Liver (tissue), 9 donors: ENCODE data around the gene VDR. TPM values are rescaled to one million over a fixed set of nuclear protein-coding genes. Genes with fewer than 3 reads are reported as not detected.

Source experiments
- DNase-seq: peaks from one replicate; pipeline ENCODE4 v3.0.0-alpha.2; 2017; ENCODE audit warnings: low spot score
- H3K27ac ChIP-seq, 2 donors: one replicate each; pipeline ENCODE4 v1.7.0; 2013; ENCODE audit warnings: inconsistent platforms in 2 of 2, low read length in 2 of 2, control low read depth in 1 of 2, low read depth in 1 of 2, mild to moderate bottlenecking in 1 of 2
- H3K27me3 ChIP-seq, 4 donors: one replicate each; pipeline versions ENCODE4 v1.6.1 to v1.7.0; 2013; ENCODE audit warnings: low read length in 3 of 4, inconsistent platforms in 1 of 4, mild to moderate bottlenecking in 1 of 4, moderate library complexity in 1 of 4; ENCODE audit not compliant: control insufficient read depth in 4 of 4, insufficient read depth in 4 of 4
- H3K36me3 ChIP-seq, 4 donors: one replicate each; pipeline versions ENCODE4 v1.6.1 to v1.7.0; 2013; ENCODE audit warnings: low read length in 3 of 4, mild to moderate bottlenecking in 3 of 4, low read depth in 1 of 4, moderate library complexity in 1 of 4; ENCODE audit not compliant: control insufficient read depth in 4 of 4, insufficient read depth in 3 of 4
- H3K4me1 ChIP-seq, 4 donors: one replicate each; pipeline versions ENCODE4 v1.6.1 to v1.7.0; 2013; ENCODE audit warnings: low read length in 3 of 4, mild to moderate bottlenecking in 3 of 4, moderate library complexity in 1 of 4; ENCODE audit not compliant: control insufficient read depth in 4 of 4, insufficient read depth in 4 of 4
- H3K4me3 ChIP-seq, 3 donors: one replicate each; pipeline versions ENCODE4 v1.6.1 to v1.7.0; 2013; ENCODE audit warnings: low read length in 3 of 3, control low read depth in 1 of 3, low read depth in 1 of 3, mild to moderate bottlenecking in 1 of 3
- H3K9ac ChIP-seq, 2 donors: one replicate each; pipeline ENCODE4 v1.7.0; 2013; ENCODE audit warnings: low read length in 2 of 2, mild to moderate bottlenecking in 2 of 2, moderate library complexity in 2 of 2, control low read depth in 1 of 2, low read depth in 1 of 2
- H3K9me3 ChIP-seq, 4 donors: one replicate each; pipeline versions ENCODE4 v1.6.1 to v1.7.0; 2013; ENCODE audit warnings: low read length in 3 of 4; ENCODE audit not compliant: control insufficient read depth in 4 of 4
- CTCF ChIP-seq: fragments of 150-350 bp; IDR thresholded peaks from 2 replicates; pipeline ENCODE4 v1.5.1; 2017; ENCODE audit warnings: improper control_type of control experiment, low read depth, low read length; ENCODE audit not compliant: missing input control
- EGR1 ChIP-seq, 2 donors: IDR thresholded peaks; 2 replicates each; pipeline ENCODE4 v1.6.1; 2016 to 2018; ENCODE audit warnings: antibody characterized with exemption in 2 of 2, low read depth in 2 of 2
- HNF4G ChIP-seq: IDR thresholded peaks from 2 replicates; pipeline ENCODE4 v1.6.1; 2016; ENCODE audit warnings: antibody characterized with exemption
- ZBTB33 ChIP-seq: IDR thresholded peaks from 2 replicates; pipeline ENCODE4 v1.6.1; 2016; ENCODE audit warnings: antibody characterized with exemption
- WGBS: extraction: QIAGEN DNeasy Blood & Tissue Kit; methylation state at CpG from one replicate; pipeline ENCODE4 v1.1.7; 2013; 5-methylcytosine and 5-hydroxymethylcytosine counted together
- polyA plus RNA-seq, 2 donors: library from polyadenylated mRNA; stranded (reverse) in 1 of 2; unstranded in 1 of 2; fragments of 200-250 nt in 1 of 2; fragments of >200 nt in 1 of 2; fragmentation: Nextera tagmentation in 1 of 2; extraction: Ambion mirVana in 1 of 2; gene quantifications; one replicate each; pipeline versions ENCODE4 v1.2.1 to v1.2.3, GENCODE V29; 2013 to 2015
- total RNA-seq, 2 donors: library from RNA; depleted of rRNA; stranded (reverse); fragments of >200 nt; gene quantifications; one replicate each; pipeline ENCODE4 v1.2.3, GENCODE V29; 2014
- TF ChIP-seq, protein P1 (sequence below): IDR thresholded peaks from 2 replicates; pipeline ENCODE4 v1.6.1; 2016; ENCODE audit warnings: antibody characterized with exemption
- TF ChIP-seq, protein P2 (sequence below): IDR thresholded peaks from 2 replicates; pipeline ENCODE4 v1.6.1; 2016; ENCODE audit warnings: antibody characterized with exemption
- donor health status: healthy.
- donor health status: healthy.
- donor health status: healthy.
- donor health status: healthy.
- donor health status: healthy.

Gene VDR
- total and polyA plus RNA-seq, 4 donors, result 0.25 to 0.47 (median 0.35) TPM

- H3K27ac ChIP-seq, result peak overlapping the region in 1 of 2 donors; percentile 8
- DNase-seq, result no peak
- TF ChIP-seq, protein P1, sequence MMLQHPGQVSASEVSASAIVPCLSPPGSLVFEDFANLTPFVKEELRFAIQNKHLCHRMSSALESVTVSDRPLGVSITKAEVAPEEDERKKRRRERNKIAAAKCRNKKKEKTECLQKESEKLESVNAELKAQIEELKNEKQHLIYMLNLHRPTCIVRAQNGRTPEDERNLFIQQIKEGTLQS, result no peak
These were observed 82.4 kb downstream of the VDR start for GRCh38 chr12:47822401-47822800.

GRCh38 chr12:47821346-47821706, 83.5 kb downstream of the VDR start:
- WGBS, result 89% methylated on average over 4 of the region's 4 CpGs

More at GRCh38 chr12:47822401-47822800, 82.4 kb downstream of the VDR start:
- WGBS, result 68% methylated on average over 2 of the region's 2 CpGs
- H3K4me3 ChIP-seq, result no peak overlapping the region
- no peaks in the 10 kb centered on the region for H3K9me3 ChIP-seq
- no peaks in the 10 kb centered on the region for H3K27me3 ChIP-seq
- H3K4me1 ChIP-seq, result peaks cover 0 to 21% (median 5%) of the 10 kb centered on the region in 4 donors
- no peaks in the 10 kb centered on the region for H3K36me3 ChIP-seq
- H3K9ac ChIP-seq, result no peak overlapping the region

More at GRCh38 chr12:47821346-47821706, 83.5 kb downstream of the VDR start:
- H3K4me3 ChIP-seq, result no peak overlapping the region
- peaks cover 0 to 26% (median 5%) of the 10 kb centered on the region in 4 donors for H3K4me1 ChIP-seq
- H3K36me3 ChIP-seq, result no peaks in the 10 kb centered on the region
- H3K9ac ChIP-seq, result no peak overlapping the region
- TF ChIP-seq, protein P2, sequence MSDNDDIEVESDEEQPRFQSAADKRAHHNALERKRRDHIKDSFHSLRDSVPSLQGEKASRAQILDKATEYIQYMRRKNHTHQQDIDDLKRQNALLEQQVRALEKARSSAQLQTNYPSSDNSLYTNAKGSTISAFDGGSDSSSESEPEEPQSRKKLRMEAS, result no peak
- TF ChIP-seq ZBTB33, result no peak
- TF ChIP-seq HNF4G, result no peak
- no peak for TF ChIP-seq EGR1 (IDR thresholded peaks at IDR 0.05; ENCODE audit: low read depth in 2 of 2)
- TF ChIP-seq CTCF, result no peak
- TF ChIP-seq, protein P1, result no peak
- H3K9me3 ChIP-seq, result no peaks in the 10 kb centered on the region
- H3K27ac ChIP-seq, result peak overlapping the region; percentile 80 to 84
- H3K27me3 ChIP-seq, result no peaks in the 10 kb centered on the region
- no peak for DNase-seq
